SK-N-MC (cell line): ENCODE data around the gene PSMB10.

Experiments used
- EZH2 ChIP-seq: fragments of 200-600 bp; sonication (generic); IDR thresholded peaks from one replicate; pipeline ENCODE4 v1.6.1; 2017; ENCODE audit warnings: antibody characterized with exemption
- FOXP2 ChIP-seq: optimal IDR thresholded peaks from 2 replicates; pipeline ENCODE3; 2011; ENCODE audit warnings: mild to moderate bottlenecking, moderate library complexity; ENCODE audit not compliant: insufficient read depth; ENCODE audit errors: extremely low read length, control extremely low read depth
- POLR2AphosphoS5 ChIP-seq: IDR thresholded peaks from 2 replicates; pipeline ENCODE4 v1.6.1; 2012; ENCODE audit warnings: mild to moderate bottlenecking, low read depth, low read length, borderline replicate concordance

GRCh38 chr16:67951485-67951884 lies 14.8 kb upstream of the PSMB10 start:
- TF ChIP-seq EZH2: no peak
- TF ChIP-seq POLR2AphosphoS5: no peak
- TF ChIP-seq FOXP2: no peak
